ENCODE data around the gene UHMK1.
"Not testable (repeated sequence)": the region's sequence is repeated elsewhere in the genome, so short reads cannot be mapped to it uniquely, and the experiment has no call there.

Gene UHMK1

GRCh38 chr1:162561616-162562469, 64.2 kb downstream of the UHMK1 start, which contains the start of gene UAP1:
TSS of gene UAP1 (plus strand) at chr1:162561722. CDS start at chr1:162566069, 4,347 bp downstream.
- DNase-seq (ENCODE audit: low read depth), result no peak
- H3K4me3 ChIP-seq (ENCODE audit: low read depth, low read length), result peak within 1 kb of the TSS; percentile 95

DNA sequence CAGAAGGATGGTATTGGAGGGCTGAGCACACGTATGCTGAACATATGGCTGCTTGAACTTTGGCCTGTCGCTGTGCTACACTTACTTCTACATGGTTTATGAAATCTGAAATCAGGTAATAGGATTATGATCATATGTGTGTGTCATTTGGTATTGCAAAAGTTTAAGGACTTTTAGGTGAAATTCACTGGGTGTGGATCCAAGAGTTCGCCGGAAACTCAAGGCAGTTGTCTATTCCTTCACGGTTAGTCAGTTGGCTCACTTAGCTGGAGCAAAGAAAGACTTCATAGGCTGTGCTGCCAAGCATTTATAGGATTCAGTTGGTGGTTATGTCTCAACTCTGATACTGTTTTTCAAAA, 64.8 kb downstream of the UHMK1 start:
- peak overlapping the region; percentile 95 for H3K4me3 ChIP-seq (ENCODE audit: low read depth, low read length)
- DNase-seq (ENCODE audit: low read depth), result no peak

- H3K4me3 ChIP-seq (ENCODE audit: low read depth, low read length), result peak overlapping the region; percentile 95
- no peak for DNase-seq (ENCODE audit: low read depth)
These were observed 67.2 kb downstream of the UHMK1 start for GRCh38 chr1:162564762-162565218.

DNA sequence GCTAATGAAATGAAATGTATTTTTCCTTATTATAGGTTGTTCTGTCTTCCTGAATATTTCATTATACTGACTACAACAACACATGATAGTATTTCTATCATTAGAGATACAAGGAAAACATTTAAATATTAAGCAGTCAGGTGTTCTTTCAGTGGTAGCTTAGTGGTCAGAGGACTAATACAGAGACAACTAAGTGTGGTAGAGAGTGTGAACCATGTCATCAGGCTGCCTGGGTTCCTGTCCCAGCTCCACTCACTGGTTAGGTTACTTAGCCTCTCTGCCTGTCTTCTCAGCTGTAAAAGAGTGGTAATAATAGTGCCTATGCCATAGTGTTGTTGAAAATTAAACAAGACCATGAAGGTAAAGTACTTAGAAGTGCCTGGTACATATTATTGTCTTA, 67.8 kb downstream of the UHMK1 start:
- no peak overlapping the region for H3K4me3 ChIP-seq (ENCODE audit: low read depth, low read length)
- no peak for DNase-seq (ENCODE audit: low read depth)

DNA sequence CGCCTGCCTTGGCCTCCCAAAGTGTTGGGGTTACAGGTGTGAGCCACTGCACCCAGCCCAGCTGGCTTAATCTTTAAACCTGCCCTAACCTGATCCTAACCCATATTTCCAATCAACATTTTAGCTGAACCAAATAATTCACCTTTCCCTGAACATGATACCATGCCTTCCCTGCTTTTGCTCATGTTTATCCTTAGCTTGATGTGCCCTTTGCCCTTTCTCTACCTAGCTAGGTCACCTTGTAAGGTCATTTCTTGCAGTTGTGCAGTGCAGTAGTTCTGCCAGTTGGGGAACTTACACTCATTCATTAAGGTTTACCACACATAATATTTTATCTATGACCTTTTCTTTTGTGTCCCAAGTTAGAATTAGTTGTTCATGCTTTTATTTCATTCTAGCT, 69.3 kb downstream of the UHMK1 start:
- DNase-seq (ENCODE audit: low read depth), result no peak
- H3K4me3 ChIP-seq (ENCODE audit: low read depth, low read length), result no peak overlapping the region

DNA sequence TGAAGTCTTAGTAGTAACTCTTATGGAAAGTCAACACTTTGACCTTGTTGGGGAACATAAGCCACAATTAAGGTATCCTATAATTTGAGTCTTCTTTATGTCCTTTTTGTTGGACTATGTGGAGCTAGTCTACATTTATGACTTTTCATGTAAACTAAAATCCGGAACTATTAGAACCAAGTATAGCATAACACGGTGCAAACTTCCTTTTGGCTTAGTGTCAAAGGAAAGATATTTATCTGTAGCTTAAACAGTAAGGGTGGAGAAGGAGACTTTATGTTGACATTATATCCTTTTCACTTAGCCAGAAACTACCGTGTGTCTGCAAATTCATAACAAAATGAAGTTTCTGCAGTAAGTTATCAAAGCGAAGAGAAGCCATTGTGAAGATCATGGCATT, 71.2 kb downstream of the UHMK1 start:
- no peak for DNase-seq (ENCODE audit: low read depth)
- H3K4me3 ChIP-seq (ENCODE audit: low read depth, low read length), result no peak overlapping the region

DNA sequence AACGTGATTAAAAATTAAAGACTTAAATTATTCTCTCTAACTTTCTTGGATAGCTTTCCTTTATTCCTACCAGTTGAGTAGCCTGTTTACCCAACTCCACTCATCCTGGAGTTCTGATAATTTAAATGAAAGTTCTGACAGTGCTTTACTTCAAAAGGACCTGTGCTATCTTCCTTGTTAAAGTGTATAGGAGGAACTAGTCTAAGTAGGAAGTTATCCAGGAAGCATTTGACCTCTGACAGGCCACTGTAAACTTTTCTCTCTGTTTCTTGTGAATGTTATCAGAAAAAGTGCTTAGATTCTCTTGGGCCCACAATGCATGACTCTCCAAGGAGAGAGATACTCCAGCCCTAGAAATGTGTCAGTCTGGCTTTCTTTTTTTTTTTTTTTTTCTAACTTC, 73.1 kb downstream of the UHMK1 start:
- no peak for DNase-seq (ENCODE audit: low read depth)
- no peak overlapping the region for H3K4me3 ChIP-seq (ENCODE audit: low read depth, low read length)

GRCh38 chr1:162571121-162571520, 73.5 kb downstream of the UHMK1 start:
- DNase-seq (ENCODE audit: low read depth); H3K4me3 ChIP-seq (ENCODE audit: low read depth, low read length): not testable (repeated sequence)

DNA sequence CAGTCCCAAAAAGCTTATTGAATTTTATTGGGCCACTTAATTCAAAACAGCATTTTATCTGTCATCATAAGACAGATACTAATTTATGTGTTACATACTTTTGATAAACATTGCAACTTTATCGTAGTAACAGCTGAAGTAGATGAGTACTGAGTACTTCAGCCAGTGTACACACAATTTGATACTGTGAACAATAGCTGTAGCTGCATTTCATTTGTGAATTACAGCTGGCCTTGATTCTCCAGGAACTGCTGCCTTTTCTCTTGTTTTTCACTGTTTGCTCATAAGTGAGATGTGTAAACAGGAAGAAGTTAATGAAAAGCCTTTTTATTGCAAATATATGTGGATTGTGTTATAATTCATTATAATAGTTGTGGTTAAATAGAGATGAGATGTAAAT, 74.1 kb downstream of the UHMK1 start:
- DNase-seq (ENCODE audit: low read depth), result no peak
- H3K4me3 ChIP-seq (ENCODE audit: low read depth, low read length), result no peak overlapping the region

DNA sequence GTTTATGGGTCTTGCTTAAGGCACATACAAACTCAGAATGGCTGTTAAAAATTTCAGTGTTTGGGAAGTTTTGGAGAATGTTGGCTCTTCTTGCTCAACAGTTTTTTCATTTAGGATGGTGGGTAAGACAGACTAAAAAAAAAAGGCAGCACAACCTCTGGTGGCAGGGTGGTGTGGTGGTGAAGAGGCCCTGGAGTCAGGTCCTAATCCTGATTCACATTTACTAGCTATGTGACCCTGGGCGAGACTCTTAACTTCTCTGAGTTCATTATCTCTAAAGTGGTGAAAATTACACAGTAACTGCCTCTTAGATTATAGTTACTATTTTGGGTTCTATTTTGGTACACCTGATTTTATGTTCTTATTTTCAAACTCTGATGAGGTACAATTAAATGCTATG, 75.5 kb downstream of the UHMK1 start:
- DNase-seq (ENCODE audit: low read depth), result no peak
- H3K4me3 ChIP-seq (ENCODE audit: low read depth, low read length), result no peak overlapping the region

DNA sequence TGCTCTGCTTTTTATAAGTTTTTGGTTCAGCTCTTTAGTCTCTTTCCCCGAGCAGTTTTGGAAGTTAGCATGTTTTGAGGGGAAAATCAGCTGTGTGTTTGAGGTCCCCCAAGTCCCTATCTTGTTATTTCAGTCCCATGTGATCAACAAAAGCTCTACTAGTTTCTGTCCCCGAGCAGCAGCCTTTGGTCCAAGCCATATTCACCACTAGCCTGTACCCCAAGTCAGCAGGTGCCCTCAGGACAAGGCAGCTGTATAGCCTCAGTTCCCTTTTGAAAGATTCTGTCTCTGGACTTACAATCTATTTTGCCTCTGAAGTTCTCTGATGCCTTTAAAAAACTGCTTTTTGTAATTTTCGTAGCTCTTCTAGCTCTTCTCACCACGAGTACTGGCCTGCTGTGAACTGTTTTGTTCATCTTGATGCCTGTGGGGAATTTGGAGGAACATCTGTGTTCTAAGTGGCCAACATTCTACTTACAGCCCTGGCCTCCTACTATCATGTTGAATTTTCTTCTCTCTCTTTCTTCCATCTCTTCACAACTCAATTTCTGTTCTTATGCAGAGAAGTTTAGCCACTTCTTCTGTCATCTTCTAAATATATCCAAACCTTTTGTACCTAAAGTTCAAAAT, 80.6 kb downstream of the UHMK1 start:
- DNase-seq (ENCODE audit: low read depth), result no peak
- no peak overlapping the region for H3K4me3 ChIP-seq (ENCODE audit: low read depth, low read length)

GRCh38 chr1:162578936-162579335, 81.3 kb downstream of the UHMK1 start:
- no peak overlapping the region for H3K4me3 ChIP-seq (ENCODE audit: low read depth, low read length)
- no peak for DNase-seq (ENCODE audit: low read depth)

All from skeletal muscle cell (primary cell).